GM19351 (cell line): ENCODE results near the gene SYNPO.

ENCODE experiments used
- ATAC-seq: cut with Tn5 transposase; IDR thresholded peaks from one replicate; pipeline ENCODE4 v1.9.1; 2021; ENCODE audit warnings: mild to moderate bottlenecking, moderate library complexity; ENCODE audit not compliant: unreplicated experiment

The SYNPO gene

DNA sequence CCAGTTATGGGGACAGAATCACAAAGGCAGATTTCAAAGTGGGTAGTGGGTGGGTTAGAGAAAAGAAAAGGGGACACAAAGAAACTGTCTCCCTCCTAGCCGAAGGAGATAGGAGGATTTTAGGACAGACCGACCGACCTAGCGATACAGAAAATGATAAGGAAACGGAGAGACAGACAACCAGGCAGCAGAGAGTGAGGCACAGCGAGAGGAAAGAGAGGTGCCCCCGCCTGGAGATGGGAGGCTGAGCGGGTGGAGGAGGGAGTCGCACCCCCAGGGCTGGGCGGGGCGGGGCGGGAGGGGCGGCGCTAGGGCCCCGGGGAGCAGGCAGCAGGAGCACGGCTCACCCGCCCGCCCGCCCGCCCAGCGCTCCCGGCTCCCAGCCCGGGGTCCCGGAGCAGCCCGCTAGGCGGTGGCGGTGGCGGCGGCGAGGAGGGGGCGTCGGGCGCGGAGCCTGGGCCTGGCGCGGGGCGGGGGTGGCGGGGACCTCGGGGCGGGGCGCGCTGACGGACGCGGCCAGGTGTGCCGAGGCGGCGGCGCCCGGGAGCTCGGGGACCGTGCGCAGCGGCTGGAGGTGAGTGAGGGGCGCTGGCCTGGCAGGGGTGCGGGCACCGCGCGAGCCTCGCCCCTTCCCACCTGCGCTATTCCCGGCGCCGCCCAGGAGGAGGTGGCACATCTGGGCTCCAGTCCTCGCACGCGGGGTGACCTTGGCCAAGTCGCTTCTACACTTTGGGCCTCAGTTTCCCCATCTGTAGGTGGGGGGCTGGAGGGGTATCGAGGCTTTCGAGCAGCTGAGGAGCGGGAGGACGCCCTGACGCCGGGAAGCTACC is 15.9 kb upstream of the SYNPO start:
- ATAC-seq = peak; percentile 34

DNA sequence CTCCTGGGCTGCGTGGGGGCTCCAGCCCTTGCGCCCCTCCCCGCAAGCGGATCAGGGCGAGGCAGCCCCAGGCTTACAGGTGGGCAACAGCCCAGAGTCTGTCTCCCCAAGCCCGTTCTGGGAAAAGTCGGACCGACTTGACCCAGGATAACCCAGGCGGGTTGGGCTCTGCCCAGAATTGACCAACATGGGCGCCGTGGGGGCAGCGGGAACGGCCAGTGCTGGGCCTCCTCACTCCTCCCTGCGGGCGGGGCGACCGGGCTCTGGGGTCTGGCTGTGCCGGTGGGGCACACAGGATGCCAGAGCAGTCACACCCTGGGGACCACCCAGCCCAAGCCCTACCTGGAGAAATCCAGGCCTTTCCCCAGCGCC is 15.3 kb upstream of the SYNPO start:
- no peak for ATAC-seq

DNA sequence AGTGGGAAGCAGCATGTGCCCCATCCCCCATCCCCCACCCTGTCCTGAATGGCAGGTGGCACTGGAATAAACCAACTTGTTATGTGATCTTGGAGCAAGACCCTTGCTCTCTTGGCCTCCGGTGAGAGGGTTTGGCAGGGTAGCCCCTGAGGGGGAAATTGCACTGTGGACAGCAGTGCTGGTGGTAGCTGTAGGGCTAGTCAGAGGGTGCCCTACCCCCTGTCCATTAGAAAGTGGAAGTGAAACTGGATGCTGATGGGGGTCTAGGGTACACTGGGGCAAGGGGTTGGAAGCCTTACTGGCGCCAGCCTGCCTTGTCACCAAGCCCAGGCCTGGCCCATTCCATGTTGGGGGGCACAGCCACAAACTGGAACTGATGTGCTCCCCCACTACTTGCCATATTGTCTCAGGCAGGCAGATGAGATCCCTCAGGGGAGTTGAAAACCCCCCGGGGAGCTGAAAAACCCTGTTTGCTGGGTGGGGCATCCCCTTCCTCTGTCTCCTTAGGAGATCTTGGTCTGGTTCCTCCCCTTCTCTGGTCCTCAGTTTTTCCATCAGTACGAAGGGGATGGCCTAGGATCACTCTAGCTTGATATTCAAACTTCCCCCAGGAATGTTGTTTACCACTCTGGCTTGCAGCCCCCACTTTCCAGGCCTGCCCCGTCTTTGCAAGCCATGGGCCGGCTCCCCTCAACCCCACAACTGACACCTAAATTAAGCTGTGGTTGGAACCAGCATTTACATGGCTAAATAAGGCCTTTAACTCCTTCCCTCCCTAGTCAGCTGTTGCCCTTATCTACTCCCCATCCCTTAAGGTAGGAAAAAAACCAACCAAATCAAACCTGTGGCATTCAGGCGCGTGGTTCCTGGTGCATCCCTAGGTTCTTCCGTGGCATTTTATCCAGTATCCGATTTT is 14.4 kb upstream of the SYNPO start:
- ATAC-seq = peak; percentile 45

DNA sequence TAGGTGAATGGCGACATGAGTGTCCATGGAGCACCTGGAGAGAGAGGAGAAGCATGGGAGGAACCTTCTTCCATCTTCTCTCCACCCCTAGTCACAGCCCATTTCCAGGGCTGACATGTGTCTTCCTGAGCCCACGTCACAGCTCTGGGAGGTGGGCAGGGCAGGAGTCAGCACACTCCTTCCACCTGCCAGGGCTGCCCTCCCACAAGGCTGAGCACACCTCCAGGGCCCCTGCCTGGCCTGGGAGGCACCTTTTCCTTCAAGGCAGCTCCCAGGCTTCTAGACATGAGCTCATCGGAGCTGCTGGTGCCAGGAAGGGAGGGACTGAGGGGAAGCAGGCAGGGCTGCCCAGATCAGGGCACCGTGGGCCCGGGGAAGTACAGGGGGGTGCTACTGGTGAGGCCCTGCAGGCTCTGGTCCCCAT is 13.6 kb upstream of the SYNPO start:
- ATAC-seq = no peak

DNA sequence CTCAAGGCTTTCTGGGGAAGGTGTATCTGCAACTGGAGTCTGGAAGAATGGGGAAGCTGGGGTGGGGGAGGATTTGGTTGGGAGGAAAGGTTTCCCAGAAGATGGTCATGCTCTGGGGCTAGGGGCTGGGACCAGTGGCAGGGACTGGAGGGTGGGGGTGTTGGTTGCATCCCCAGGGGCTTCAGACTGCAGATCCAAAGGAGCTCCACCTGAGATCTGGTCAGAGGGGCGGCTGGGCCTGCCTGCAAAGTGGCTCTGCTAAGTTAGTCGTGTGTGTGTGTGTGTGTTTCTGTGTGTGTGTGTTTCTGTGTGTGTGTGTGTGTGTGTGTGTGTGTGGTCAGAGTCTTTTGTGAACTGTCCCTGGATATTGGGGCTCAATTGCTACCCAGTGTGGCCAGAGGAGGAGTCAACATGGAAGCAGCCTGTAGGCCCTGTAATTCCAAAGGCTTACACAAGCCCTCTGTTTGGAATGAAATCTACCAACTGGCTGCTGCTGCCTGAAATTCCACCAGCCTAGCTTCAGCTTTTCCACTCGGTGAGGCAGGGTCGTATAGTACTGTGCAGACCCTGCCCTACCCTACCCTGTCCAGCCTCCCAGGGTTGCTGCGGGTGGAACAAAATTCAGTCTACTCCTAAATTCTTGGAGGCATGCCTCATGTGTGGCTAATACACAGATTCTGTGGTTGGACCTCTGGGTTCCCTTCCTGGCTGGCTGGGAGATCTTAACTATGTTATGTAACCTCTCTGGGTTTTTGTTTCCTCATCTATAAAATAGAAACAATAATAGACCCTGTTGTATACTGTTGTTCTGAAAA is 12.5 kb upstream of the SYNPO start:
- no peak for ATAC-seq

DNA sequence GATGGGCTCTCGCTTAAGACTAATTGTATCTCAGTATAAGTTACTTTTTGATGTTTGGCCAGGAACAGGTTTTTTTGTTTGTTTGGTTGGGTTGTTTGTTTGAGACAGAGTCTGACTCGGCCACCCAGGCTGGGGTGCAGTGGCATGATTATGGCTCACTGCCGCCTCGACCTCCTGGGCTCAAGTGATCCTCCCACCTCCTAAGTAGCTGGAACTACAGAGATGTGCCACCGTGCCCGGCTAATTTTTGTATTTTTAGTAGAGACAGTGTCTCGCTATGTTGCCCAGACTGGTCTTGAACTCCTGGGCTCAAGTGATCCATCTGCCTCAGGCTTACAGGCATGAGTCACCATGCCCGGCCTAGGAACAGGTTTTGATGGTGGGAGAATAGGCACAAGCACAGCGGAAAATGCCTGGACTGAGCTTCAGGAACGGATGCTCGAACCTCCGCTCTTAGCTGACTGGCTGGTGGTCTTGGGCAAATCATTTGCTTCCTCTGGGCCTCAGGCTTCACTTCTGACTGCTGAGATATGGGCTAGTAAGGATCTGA is 11.4 kb upstream of the SYNPO start:
- no peak for ATAC-seq

DNA sequence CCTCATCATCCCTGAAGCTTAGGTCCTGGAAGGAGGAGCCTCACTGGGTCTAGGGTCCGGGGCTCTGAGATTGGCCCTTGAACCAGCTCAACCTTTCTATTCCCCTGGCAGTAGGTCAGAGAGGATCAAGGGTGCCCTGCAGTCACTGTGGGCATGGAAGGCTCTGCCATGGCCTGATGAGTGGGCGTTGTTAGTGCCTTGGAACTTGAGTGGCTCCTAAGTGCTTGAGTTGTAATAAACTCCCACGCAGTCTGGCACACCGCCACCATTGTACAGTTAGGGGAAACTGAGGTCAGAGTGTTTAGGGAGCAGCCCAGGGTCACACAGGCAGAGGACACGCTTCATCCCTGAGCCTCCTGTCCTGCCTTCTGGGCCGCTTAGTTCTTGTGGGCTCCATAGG is 10.4 kb upstream of the SYNPO start:
- ATAC-seq = no peak

DNA sequence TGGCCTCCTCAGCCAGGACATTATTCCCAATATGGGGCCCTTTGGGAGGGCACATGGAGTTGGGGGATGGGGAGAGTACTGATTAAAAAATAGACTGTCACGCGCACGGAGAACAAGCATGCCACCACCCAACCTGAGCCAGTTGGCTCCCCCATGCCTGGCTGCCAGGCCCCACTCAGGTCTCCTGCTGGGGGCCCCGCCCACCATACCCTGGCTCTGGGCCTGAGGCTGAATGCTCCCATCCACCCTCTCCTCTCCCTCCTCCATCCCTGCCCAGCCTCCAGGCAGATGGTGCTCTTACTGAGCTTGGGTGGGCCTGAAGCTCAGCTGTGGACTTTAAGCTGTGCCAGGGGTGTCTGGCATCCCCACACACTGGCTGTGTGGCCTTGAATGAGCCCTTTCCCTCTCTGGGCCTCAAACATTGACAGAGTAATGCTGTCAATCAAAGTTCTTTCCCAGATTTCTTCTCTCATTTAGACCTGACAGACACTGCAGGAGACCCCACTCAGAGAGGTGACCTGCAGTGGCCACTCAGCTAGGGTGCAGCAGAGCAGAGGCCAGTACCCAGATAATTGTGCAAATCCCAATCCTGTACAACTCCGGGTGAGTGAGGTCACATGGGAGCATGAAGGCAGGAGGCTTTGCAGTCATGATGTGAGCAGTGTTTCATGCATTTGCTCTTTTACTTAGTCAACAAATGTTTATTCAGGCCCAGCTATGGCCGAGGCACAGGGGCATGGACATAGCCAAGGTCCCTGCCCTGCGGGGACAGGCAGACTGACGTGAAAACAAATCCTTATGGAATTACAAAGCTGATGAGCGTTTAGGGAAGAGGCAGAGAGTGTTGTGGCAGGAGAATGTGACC is 9.8 kb upstream of the SYNPO start:
- no peak for ATAC-seq

DNA sequence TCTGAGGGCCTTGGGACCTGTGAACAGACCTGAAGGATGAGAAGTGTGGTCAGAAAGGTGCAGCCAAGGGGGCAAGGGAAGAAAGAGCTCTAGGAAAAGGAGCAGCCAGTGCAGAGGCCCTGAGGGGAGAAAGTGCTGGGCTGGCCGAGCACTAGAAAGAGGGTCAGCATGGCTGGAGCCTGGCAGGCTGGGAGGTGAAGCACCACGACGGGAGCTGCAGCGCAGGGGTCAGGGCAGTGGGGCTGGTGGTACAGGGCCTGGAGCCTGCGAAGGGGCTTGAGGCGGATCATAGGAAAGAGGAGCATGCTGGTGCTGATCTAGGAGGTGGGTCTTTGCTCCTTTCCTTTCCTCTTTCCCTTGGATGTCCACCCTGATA is 9.1 kb upstream of the SYNPO start:
- no peak for ATAC-seq

DNA sequence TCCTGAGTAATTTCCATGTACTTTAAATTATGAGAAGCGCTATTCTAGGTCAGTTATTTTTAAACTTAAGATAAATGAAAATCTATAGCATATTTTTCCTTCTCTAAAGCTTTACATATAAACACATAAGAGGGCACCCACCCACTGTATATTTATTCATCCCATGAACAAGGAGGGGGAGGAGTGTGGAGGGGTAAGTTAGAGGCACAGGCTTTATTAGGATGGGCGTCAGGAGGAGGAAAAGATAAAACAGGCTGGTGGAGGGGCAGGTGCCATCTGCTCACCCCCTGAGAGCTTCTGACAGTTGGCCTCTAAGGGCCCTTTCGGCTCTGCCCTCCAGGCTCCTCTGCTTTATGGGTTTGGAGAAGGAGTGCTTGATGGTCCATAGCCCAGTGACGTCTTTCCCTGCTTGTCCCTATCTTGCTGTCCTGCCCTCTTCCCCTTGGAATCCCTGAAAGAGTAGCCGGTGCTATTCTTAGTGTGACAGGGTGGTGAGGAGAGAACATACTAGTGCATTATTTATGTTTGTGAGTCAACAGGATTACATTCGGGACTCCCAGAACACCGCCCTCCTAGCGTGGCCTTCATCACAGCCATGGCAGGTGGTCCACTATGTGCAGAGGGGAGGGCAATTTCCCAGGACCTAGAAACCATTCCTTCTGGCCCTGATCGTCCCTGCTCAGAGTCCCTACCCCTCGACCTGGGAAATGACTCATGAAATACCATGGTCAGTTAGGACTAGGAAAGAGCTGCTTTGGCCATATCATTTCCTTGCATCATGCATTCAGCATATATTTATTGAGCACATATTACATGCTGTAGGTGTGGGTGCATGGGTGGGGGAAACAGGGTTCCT is 7.9 kb upstream of the SYNPO start:
- ATAC-seq = no peak

DNA sequence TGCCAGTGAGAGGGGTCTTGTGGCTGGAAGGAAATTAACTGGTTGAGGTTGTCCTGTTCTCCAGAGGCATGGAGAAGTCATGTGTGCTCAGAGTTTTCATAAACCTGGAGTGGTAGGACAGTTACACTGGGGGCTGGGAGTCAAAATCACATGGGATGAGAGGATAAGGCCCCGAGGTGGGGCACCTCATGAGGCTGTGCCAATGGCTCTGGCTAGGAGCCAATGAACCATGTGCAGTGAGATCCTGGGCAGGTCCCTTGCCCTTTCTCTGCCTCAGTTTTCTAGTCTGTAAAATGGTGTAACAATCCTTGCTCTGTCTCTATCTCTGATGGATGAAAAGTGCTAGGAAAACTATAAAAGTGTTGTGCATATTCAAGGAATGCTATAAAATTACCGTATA is 7.0 kb upstream of the SYNPO start:
- ATAC-seq = no peak

DNA sequence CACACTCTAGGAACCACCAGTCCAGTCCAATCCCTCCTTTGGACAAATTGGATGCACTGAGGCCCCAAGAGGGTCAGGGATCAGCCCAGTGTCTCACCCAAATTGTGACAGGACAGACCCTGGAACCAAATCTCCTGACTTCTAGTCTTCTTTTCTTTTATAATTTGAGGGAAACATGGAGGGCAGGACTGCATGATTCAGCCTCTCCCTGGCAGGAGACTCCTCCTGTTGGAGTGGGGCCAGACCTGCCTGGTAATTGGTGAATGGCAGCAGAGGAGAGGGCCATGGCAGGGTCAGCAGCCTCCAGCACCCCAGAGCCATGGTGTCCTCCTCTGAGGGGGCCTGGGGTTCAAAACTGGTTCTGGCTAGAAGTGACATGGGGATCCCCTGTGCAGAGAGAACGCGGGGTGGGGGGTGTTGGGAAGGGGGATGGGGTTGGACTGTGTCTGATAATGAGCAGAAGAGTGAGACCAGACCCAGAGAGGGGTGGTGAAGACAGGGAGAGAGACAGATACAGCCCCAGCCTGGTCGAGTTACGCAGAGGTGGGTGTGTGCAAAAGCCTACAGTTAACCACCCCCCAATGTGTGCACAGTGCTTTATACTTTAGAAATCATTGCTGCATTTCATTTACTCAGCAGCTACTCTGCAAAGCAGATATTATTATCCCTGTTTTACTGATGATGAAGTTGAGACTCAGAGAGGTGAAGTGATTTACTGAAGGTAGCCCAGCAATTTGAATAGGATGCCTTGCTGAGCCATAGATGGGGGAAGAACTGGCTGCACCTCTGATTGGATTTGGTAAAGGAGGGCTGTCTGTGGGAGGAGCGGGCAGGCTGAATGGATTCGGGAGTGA is 3.8 kb upstream of the SYNPO start:
- no peak for ATAC-seq

DNA sequence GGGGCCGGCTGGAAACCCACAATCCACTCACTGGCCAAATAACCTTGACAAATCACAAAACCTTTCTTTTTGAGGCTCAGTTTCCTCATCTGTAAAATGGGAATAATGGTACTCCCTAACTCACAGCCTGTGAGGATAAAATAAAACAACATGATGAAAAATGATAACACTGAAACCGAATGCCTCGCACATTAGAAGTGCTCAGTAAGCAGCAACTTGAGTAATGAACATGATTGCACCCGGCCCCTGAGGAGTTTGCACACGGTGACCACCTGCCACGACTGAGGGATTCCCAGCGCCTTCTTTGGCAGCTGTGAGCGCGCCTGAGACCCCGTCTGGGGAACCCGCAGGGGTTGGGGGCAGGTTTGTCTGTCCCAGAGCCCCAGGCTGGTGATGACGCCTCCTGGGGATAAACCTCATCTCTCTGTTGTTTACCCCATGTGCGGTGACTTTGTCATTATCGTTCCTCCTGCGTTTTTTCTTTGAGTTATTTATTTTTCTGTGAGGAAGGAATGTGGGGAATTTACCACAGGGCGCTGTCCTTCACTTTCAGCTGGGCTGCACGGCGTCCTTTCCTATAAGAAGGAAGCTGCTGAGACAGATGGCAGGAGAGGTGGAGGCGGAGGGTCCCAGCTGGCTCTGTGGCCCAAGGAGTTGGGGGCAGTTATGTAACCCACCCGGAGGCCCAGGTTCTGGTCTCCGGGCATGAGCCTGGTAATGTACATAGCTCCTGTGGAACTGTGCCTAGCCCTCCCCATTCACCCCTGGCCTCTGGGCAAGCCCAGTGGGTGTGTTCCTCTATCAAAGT is 3.0 kb upstream of the SYNPO start:
- no peak for ATAC-seq

DNA sequence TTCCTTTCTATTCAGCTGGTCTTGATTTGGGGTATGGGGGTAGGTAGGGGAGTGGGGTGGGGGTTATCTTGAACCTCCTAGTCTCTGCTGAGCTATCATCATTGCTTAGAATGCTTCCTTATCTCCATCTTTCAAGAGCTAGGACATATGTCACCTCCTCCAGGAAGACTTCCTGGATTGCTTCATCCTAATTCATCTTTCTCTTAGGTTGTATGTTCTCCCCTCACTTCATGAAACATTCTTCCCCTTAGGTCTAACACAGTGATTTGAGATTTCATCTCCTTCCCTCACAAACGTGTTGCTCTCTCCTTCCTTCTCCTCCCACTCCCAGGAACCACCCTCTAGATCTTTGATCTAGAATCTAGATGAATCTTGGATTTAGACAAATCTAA is 2.4 kb upstream of the SYNPO start:
- ATAC-seq = no peak

DNA sequence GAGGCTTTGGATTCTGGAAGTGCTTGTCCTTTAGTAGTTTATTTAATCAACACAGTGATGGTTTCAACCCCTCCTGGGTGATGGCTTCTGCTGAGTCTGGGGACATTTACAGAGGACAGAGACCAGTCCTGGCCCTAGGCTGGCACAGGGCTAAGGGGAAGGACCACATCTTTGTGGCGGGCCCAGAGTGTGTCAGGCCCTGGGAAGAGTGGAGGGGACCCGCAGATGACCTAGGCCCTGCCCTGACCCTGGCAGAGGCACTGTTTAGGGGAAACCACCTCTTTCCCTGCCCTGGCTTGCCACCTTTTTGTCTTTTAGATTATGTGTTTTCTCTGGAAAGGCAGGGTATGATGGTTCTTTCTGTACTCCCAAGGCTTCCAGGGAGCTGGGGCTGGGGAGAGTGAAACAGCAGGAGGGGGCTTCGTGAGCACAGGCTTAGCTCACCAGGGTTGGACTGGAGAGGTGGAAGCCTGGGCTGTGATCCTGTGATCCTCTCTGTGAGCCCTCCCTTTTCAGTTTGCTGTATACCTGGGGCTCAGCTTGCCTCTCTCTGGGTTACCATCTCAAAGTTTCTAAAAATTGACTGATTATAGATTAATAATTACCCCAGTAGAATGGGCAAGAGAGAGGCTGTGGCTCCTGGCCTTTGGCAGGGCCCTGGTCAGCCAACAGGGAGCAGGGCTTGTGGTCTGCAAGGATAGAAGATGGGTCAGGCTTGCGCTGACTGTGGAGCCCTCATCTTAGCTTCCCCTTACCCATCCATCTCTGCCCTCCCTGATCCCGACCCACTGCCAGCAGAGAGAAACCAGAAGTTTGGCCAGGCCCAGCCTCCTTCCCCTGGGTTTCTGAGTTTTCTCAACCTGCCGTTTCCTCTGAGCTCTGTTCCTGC is 1.7 kb upstream of the SYNPO start:
- ATAC-seq = no peak

DNA sequence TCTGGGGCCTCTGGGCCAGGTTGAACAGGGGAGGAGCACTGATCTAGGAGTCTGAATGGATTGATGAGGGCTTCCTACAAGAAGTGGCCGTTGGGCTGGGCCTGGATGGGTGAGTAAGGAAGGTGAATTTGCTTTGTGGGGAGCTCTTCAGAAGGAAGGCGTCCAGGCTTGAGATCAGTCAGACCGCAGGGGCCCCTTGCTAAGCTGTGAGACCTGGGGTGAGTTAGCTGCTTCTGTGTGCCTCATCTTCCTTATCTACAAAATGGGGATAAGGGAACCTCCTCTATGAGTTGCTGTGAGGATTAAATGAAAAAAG is 1.1 kb upstream of the SYNPO start:
- no peak for ATAC-seq

DNA sequence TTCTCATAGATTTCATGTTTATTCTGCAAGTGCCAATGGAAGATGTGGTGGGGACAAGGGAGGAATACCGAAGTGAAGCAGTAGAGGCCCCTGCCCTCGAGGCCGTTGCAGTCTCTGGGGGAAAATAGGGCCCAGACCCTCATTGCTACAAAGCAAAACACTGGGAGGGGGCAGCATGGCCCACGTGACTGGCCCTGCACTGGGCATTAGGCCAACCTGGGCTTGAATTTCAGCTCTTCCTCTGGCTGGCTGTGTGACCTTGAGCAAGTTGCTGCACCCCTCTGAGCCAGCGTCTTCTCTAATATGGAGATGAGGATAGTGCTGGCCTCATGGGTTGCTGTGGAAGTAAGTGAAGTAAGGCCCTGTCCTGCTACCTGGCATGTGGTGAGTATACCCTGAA is 709 bp upstream of the SYNPO start:
- no peak for ATAC-seq
